Ishikawa (cell line): ENCODE measurements around the gene CTSS.

Experiments used
- CEBPB ChIP-seq: IDR thresholded peaks from 2 replicates; pipeline ENCODE4 v1.6.1; 2012
- CREB1 ChIP-seq: IDR thresholded peaks from 2 replicates; pipeline ENCODE4 v1.6.1; 2012; ENCODE audit warnings: low read depth
- EGR1 ChIP-seq: IDR thresholded peaks from 2 replicates; pipeline ENCODE4 v1.6.1; 2012
- EP300 ChIP-seq: IDR thresholded peaks from 2 replicates; pipeline ENCODE4 v1.6.1; 2012; ENCODE audit warnings: borderline replicate concordance
- FOXM1 ChIP-seq: IDR thresholded peaks from 2 replicates; pipeline ENCODE4 v1.6.1; 2012; ENCODE audit warnings: low read depth, borderline replicate concordance
- NFIC ChIP-seq: IDR thresholded peaks from 2 replicates; pipeline ENCODE4 v1.6.1; 2012
- RAD21 ChIP-seq: IDR thresholded peaks from 2 replicates; pipeline ENCODE4 v1.6.1; 2012; ENCODE audit warnings: low read depth
- TAF1 ChIP-seq: IDR thresholded peaks from 2 replicates; pipeline ENCODE4 v1.6.1; 2012; ENCODE audit warnings: low read depth, mild to moderate bottlenecking
- TCF12 ChIP-seq: IDR thresholded peaks from 2 replicates; pipeline ENCODE4 v1.6.1; 2012; ENCODE audit warnings: low read depth
- TEAD4 ChIP-seq: IDR thresholded peaks from 2 replicates; pipeline ENCODE4 v1.6.1; 2012
- YY1 ChIP-seq: IDR thresholded peaks from 2 replicates; pipeline ENCODE4 v1.6.1; 2012; ENCODE audit warnings: low read depth
- ZBTB7A ChIP-seq: IDR thresholded peaks from 2 replicates; pipeline ENCODE4 v1.6.1; 2012; ENCODE audit warnings: low read depth
- TF ChIP-seq, protein P1 (sequence below): IDR thresholded peaks from 2 replicates; pipeline ENCODE4 v1.6.1; 2012
- TF ChIP-seq, protein P2 (sequence below): IDR thresholded peaks from 2 replicates; pipeline ENCODE4 v1.6.1; 2012
- TF ChIP-seq, protein P3 (sequence below): IDR thresholded peaks from 2 replicates; pipeline ENCODE4 v1.6.1; 2012; ENCODE audit warnings: low read depth, mild to moderate bottlenecking

Gene CTSS

DNA sequence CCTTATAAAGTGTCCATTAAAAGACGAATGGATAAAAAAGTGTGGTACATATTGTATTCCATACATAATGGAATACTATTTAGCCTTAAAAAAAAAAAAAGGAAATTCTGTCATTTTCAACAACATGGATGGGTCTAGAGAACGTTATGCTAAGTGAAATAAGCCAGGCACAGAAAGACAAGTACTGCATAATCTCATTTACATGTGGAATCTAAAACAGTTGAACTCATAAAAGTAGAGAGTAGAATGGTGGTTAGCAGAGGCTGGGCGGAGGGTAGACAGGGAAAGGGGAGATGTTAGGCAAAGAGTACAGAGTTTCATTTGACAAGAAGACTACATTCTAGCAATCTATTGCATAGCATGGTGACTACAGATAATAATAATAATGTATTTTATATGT is 2.6 kb downstream of the CTSS start:
- TF ChIP-seq NFIC (no peak), YY1 (no peak), EGR1 (no peak), ZBTB7A (no peak), CEBPB (no peak), TEAD4 (no peak)
- TF ChIP-seq, protein P1, sequence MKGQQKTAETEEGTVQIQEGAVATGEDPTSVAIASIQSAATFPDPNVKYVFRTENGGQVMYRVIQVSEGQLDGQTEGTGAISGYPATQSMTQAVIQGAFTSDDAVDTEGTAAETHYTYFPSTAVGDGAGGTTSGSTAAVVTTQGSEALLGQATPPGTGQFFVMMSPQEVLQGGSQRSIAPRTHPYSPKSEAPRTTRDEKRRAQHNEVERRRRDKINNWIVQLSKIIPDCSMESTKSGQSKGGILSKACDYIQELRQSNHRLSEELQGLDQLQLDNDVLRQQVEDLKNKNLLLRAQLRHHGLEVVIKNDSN: no peak

DNA sequence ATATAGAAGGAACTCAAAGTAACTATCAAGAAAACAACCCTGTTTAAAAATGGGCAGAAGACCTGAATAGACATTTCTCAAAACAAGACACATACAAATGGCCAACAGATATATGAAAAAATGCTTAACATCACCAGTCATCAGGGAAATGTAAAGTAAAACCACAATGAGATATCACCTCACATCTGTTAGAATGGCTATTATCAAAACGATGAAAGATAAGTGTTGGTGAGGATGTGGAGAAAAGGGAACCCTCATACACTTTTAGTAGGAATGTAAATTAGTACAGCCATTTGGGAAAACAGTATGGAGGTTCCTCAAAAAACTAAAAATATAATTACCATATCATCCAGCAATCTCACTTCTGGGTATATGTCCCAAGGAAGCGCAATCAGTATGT is 3.0 kb downstream of the CTSS start:
- TF ChIP-seq EP300 (no peak), ZBTB7A (no peak), CEBPB (no peak), EGR1 (no peak), YY1 (no peak), CREB1 (no peak), NFIC (no peak), RAD21 (no peak), TEAD4 (no peak), FOXM1 (no peak), TCF12 (no peak), TAF1 (no peak)
- TF ChIP-seq, protein P1: no peak
- TF ChIP-seq, protein P2, sequence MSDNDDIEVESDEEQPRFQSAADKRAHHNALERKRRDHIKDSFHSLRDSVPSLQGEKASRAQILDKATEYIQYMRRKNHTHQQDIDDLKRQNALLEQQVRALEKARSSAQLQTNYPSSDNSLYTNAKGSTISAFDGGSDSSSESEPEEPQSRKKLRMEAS: no peak
- TF ChIP-seq, protein P3, sequence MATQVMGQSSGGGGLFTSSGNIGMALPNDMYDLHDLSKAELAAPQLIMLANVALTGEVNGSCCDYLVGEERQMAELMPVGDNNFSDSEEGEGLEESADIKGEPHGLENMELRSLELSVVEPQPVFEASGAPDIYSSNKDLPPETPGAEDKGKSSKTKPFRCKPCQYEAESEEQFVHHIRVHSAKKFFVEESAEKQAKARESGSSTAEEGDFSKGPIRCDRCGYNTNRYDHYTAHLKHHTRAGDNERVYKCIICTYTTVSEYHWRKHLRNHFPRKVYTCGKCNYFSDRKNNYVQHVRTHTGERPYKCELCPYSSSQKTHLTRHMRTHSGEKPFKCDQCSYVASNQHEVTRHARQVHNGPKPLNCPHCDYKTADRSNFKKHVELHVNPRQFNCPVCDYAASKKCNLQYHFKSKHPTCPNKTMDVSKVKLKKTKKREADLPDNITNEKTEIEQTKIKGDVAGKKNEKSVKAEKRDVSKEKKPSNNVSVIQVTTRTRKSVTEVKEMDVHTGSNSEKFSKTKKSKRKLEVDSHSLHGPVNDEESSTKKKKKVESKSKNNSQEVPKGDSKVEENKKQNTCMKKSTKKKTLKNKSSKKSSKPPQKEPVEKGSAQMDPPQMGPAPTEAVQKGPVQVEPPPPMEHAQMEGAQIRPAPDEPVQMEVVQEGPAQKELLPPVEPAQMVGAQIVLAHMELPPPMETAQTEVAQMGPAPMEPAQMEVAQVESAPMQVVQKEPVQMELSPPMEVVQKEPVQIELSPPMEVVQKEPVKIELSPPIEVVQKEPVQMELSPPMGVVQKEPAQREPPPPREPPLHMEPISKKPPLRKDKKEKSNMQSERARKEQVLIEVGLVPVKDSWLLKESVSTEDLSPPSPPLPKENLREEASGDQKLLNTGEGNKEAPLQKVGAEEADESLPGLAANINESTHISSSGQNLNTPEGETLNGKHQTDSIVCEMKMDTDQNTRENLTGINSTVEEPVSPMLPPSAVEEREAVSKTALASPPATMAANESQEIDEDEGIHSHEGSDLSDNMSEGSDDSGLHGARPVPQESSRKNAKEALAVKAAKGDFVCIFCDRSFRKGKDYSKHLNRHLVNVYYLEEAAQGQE: no peak

DNA sequence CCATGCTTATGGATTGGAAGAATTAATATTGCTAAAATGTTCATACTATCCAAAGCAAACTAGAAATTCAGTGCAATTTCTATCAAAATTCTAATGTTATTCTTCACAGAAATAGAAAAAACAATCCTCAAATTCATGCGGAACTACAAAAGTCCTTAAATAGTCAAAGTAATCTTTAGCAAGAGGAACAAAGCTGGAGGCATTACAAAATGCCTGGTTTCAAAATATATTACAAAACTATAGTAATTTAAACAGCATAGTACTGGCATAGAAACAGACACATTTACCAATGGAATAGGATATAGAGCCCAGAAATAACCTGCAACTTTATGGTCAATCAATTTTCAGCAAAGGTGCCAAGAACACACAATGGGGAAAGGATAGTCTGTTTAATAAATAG is 3.8 kb downstream of the CTSS start:
- TF ChIP-seq, protein P3: no peak
- TF ChIP-seq YY1 (no peak), FOXM1 (no peak), EGR1 (no peak), TAF1 (no peak), TCF12 (no peak), NFIC (no peak), CREB1 (no peak), CEBPB (no peak), EP300 (no peak), TEAD4 (no peak)
- TF ChIP-seq, protein P1: no peak
- TF ChIP-seq, protein P2: no peak

DNA sequence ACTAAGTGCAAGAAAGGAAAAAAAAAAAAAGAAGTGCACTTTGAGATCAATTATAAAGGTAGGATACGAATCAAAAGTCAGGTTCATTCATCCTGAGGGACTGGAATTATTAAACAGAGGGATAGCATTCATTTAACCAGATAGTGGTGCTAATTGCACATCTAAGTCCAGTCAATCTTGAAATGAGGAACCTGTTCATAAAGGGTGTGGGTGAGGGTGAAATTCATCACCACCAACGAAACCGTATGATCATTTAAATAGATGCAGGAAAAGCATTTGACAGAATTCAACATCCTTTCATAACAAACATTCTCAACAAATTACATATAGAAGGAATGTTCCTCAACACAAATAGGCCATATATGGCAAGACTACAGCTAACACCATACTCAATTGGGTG is 5.6 kb downstream of the CTSS start:
- TF ChIP-seq, protein P3: no peak
- no peak for TF ChIP-seq RAD21
- TF ChIP-seq NFIC: no peak
- TF ChIP-seq, protein P2: no peak
- no peak for TF ChIP-seq ZBTB7A
- TF ChIP-seq YY1: no peak
- TF ChIP-seq, protein P1: no peak
- TF ChIP-seq FOXM1: no peak
- TF ChIP-seq TAF1: no peak
- TF ChIP-seq TEAD4: no peak
- TF ChIP-seq CREB1: no peak
- TF ChIP-seq TCF12: no peak
- no peak for TF ChIP-seq CEBPB
- no peak for TF ChIP-seq EGR1
- TF ChIP-seq EP300: no peak
